ENCODE measurements around the gene MT1B. TPM values are rescaled to one million over a fixed set of nuclear protein-coding genes. Genes with fewer than 3 reads are reported as not detected.

Gene MT1B
- total and polyA plus RNA-seq, 2 of the 13 experiments (the other 11 are each of a cell fraction or from before 2014, with no cell fraction given), result 0.89 TPM; not detected in 1

DNA sequence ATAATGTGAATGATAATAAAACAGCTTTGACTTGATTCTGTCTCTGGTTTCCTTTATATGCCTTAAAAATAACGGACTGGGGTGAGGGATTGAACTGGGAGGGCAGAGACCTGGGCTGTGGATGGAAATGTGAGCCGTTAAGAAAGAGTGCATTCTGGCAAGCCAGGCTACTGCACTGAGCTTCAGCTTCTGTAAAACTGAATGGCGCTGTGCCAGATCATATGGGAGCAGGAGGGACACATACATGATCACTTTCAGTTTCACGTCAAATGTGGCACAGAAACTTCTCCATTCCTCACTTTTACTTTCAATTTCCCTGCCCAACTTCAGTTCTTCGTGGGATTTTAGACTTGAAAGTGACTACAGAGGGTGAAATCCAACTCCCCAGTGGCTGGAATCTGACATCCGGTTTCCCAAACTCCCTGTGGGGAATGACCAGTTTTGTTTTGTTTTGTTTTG lies 42.2 kb upstream of the MT1B start (continued):
- no peak for TF ChIP-seq SMYD3 (CRISPR knock-in tag; IDR thresholded peaks at IDR 0.05)
- TF ChIP-seq, protein P1, sequence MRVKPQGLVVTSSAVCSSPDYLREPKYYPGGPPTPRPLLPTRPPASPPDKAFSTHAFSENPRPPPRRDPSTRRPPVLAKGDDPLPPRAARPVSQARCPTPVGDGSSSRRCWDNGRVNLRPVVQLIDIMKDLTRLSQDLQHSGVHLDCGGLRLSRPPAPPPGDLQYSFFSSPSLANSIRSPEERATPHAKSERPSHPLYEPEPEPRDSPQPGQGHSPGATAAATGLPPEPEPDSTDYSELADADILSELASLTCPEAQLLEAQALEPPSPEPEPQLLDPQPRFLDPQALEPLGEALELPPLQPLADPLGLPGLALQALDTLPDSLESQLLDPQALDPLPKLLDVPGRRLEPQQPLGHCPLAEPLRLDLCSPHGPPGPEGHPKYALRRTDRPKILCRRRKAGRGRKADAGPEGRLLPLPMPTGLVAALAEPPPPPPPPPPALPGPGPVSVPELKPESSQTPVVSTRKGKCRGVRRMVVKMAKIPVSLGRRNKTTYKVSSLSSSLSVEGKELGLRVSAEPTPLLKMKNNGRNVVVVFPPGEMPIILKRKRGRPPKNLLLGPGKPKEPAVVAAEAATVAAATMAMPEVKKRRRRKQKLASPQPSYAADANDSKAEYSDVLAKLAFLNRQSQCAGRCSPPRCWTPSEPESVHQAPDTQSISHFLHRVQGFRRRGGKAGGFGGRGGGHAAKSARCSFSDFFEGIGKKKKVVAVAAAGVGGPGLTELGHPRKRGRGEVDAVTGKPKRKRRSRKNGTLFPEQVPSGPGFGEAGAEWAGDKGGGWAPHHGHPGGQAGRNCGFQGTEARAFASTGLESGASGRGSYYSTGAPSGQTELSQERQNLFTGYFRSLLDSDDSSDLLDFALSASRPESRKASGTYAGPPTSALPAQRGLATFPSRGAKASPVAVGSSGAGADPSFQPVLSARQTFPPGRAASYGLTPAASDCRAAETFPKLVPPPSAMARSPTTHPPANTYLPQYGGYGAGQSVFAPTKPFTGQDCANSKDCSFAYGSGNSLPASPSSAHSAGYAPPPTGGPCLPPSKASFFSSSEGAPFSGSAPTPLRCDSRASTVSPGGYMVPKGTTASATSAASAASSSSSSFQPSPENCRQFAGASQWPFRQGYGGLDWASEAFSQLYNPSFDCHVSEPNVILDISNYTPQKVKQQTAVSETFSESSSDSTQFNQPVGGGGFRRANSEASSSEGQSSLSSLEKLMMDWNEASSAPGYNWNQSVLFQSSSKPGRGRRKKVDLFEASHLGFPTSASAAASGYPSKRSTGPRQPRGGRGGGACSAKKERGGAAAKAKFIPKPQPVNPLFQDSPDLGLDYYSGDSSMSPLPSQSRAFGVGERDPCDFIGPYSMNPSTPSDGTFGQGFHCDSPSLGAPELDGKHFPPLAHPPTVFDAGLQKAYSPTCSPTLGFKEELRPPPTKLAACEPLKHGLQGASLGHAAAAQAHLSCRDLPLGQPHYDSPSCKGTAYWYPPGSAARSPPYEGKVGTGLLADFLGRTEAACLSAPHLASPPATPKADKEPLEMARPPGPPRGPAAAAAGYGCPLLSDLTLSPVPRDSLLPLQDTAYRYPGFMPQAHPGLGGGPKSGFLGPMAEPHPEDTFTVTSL (CRISPR knock-in tag; IDR thresholded peaks at IDR 0.05; ENCODE audit: borderline replicate concordance), result no peak

DNA sequence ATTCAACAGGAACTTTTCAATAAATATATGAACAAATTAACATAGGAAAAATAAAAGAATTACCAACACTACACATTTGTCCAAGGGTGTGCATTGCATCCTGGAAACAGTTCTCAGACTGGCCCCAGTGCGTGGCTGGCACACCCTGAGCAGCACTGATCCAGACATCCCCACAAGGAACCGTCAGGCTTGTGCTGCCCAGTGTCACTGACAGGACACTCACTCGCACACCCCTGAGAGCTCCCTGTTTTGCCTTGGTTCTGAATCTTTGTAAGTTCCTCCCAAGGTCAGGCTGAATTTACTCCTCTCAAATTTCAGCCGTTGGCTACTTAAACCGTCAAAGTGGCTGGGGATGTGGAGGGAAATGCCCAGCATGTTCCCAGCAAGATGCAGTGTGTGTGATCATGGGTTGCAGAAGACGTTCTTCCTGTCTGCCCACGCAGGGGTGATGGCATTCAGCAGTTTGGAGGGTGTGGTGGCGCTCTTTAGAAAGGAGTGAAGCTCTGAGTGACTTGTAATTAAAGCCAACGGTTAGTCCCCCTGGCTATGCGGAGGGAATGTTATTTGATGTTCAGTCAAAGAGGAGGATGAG lies 41.6 kb upstream of the MT1B start:
- Histone ChIP-seq H3K36me3 (replicated peaks in 1 of 2; ENCODE audit: control insufficient read depth in 1 of 2, insufficient read depth in 2 of 2, low read length in 2 of 2) (no peaks in the 10 kb centered on the region), H4K20me1 (ENCODE audit: insufficient read depth, low read length) (no peaks in the 10 kb centered on the region), H2AFZ (ENCODE audit: low read length) (no peak overlapping the region), H3K27ac (ENCODE audit: extremely low read length, insufficient read depth, low read length) (no peak overlapping the region), H3K27me3 (ENCODE audit: control insufficient read depth in 1 of 2, insufficient read depth in 2 of 2, low read length in 2 of 2) (no peaks in the 10 kb centered on the region; a peak in 1 of 5 replicates), H3K4me3 (replicated peaks in 1 of 3; ENCODE audit: insufficient read depth in 1 of 3, low read depth in 2 of 3, low read length in 3 of 3) (peak overlapping the region; percentile 75 to 84 (median 76)), H3K9ac (ENCODE audit: insufficient read depth, low read depth, low read length) (peak overlapping the region; percentile 68), H3K4me1 (ENCODE audit: insufficient read depth, low read length) (peaks cover 65% of the 10 kb centered on the region), H3K79me2 (ENCODE audit: insufficient read depth, low read length) (no peaks in the 10 kb centered on the region), H3K9me3 (ENCODE audit: low read length) (no peaks in the 10 kb centered on the region), H3K4me2 (ENCODE audit: low read depth, low read length) (peak overlapping the region; percentile 91)
- peak; percentile 35 for DNase-seq (ENCODE audit: low spot score)
- ChIA-PET POLR2A (interaction anchor here (1.2 to 5.3 kb wide), 4 partner anchors 15 to 159 kb away, joined by 3 to 83 read pairs (median 10); partner anchors contain the start of genes MT1E, MT1F, MT1X and NUDT21), CTCF (ENCODE audit: low intra/inter-chr PET ratio, low total read pairs) (no interaction called here)
- FAIRE-seq, result no peak
- in situ Hi-C loops (cut with HindIII; ENCODE audit: extremely low pct_ligation_motif_present, low pct_unique_long_range_greater_than_20kb), result no loop called here
- no peak for ATAC-seq
- intact Hi-C loops (cut with micrococcal nuclease; ENCODE audit: unreplicated experiment), result no loop called here
- BruUV-seq (replicated peaks), result no TSS peak
- WGBS (ENCODE audit: low lambda C conversion rate), result 7% methylated on average over 10 of the region's 10 CpGs
- TF ChIP-seq, protein P2, sequence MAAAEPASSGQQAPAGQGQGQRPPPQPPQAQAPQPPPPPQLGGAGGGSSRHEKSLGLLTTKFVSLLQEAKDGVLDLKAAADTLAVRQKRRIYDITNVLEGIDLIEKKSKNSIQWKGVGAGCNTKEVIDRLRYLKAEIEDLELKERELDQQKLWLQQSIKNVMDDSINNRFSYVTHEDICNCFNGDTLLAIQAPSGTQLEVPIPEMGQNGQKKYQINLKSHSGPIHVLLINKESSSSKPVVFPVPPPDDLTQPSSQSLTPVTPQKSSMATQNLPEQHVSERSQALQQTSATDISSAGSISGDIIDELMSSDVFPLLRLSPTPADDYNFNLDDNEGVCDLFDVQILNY (CRISPR knock-in tag; conservative IDR thresholded peaks at IDR 0.05), result no peak
- TF ChIP-seq NFKBIZ (CRISPR knock-in tag; IDR thresholded peaks at IDR 0.05) (no peak; the same call in 1 of the 2 replicates), NFKB2 (CRISPR knock-in tag; IDR thresholded peaks at IDR 0.05; ENCODE audit: borderline replicate concordance) (no peak), IKZF1 (IDR thresholded peaks at IDR 0.05) (no peak), PHB2 (IDR thresholded peaks at IDR 0.05; ENCODE audit: partially characterized antibody) (no peak), ZNF230 (CRISPR knock-in tag; IDR thresholded peaks at IDR 0.05) (peak; percentile 38; the same call in 1 of the 2 replicates), SKI (IDR thresholded peaks at IDR 0.05; ENCODE audit: partially characterized antibody) (no peak), ZFP82 (CRISPR knock-in tag; IDR thresholded peaks at IDR 0.05; ENCODE audit: borderline replicate concordance) (no peak), NR2F6 (IDR thresholded peaks at IDR 0.05) (no peak), NR2F6 (CRISPR knock-in tag; IDR thresholded peaks at IDR 0.05) (no peak), KDM1A (CRISPR knock-in tag; IDR thresholded peaks at IDR 0.05) (no peak)
- TF ChIP-seq, protein P3, sequence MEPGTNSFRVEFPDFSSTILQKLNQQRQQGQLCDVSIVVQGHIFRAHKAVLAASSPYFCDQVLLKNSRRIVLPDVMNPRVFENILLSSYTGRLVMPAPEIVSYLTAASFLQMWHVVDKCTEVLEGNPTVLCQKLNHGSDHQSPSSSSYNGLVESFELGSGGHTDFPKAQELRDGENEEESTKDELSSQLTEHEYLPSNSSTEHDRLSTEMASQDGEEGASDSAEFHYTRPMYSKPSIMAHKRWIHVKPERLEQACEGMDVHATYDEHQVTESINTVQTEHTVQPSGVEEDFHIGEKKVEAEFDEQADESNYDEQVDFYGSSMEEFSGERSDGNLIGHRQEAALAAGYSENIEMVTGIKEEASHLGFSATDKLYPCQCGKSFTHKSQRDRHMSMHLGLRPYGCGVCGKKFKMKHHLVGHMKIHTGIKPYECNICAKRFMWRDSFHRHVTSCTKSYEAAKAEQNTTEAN (CRISPR knock-in tag; conservative IDR thresholded peaks at IDR 0.05), result no peak
- TF ChIP-seq, protein P4, sequence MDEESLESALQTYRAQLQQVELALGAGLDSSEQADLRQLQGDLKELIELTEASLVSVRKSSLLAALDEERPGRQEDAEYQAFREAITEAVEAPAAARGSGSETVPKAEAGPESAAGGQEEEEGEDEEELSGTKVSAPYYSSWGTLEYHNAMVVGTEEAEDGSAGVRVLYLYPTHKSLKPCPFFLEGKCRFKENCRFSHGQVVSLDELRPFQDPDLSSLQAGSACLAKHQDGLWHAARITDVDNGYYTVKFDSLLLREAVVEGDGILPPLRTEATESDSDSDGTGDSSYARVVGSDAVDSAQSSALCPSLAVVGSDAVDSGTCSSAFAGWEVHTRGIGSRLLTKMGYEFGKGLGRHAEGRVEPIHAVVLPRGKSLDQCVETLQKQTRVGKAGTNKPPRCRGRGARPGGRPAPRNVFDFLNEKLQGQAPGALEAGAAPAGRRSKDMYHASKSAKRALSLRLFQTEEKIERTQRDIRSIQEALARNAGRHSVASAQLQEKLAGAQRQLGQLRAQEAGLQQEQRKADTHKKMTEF (CRISPR knock-in tag; IDR thresholded peaks at IDR 0.05), result 0 out of 2 replicates have a peak, but pooled peaks have one; percentile 37
